ENCODE data around the gene CBX4.

DNA sequence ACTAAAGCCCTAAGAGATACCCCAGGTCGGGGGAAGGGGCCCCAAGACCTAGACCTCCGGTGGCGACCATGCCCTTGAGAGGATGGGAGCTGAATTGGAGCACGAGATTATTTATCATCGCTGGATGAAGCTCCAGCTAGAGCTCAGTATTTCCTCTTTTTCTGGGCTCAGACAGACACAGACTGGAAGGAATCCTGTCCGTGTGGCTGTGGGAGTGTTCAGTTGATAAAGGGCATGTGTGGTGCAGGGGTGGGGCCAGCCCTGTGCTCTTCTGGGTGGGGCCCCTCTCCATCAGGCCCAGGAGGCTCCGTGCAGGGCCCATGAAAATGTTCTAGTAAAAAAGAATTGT lies 6.3 kb upstream of the CBX4 start:
- TF ChIP-seq ZNF121 (CRISPR knock-in tag; IDR thresholded peaks at IDR 0.05) = no peak
- no peak for TF ChIP-seq ZBTB21 (CRISPR knock-in tag; IDR thresholded peaks at IDR 0.05; ENCODE audit: borderline replicate concordance)
- TF ChIP-seq, protein P1, sequence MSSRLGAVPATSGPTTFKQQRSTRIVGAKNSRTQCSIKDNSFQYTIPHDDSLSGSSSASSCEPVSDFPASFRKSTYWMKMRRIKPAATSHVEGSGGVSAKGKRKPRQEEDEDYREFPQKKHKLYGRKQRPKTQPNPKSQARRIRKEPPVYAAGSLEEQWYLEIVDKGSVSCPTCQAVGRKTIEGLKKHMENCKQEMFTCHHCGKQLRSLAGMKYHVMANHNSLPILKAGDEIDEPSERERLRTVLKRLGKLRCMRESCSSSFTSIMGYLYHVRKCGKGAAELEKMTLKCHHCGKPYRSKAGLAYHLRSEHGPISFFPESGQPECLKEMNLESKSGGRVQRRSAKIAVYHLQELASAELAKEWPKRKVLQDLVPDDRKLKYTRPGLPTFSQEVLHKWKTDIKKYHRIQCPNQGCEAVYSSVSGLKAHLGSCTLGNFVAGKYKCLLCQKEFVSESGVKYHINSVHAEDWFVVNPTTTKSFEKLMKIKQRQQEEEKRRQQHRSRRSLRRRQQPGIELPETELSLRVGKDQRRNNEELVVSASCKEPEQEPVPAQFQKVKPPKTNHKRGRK (CRISPR knock-in tag; IDR thresholded peaks at IDR 0.05; ENCODE audit: borderline replicate concordance) = no peak
- TF ChIP-seq, protein P2, sequence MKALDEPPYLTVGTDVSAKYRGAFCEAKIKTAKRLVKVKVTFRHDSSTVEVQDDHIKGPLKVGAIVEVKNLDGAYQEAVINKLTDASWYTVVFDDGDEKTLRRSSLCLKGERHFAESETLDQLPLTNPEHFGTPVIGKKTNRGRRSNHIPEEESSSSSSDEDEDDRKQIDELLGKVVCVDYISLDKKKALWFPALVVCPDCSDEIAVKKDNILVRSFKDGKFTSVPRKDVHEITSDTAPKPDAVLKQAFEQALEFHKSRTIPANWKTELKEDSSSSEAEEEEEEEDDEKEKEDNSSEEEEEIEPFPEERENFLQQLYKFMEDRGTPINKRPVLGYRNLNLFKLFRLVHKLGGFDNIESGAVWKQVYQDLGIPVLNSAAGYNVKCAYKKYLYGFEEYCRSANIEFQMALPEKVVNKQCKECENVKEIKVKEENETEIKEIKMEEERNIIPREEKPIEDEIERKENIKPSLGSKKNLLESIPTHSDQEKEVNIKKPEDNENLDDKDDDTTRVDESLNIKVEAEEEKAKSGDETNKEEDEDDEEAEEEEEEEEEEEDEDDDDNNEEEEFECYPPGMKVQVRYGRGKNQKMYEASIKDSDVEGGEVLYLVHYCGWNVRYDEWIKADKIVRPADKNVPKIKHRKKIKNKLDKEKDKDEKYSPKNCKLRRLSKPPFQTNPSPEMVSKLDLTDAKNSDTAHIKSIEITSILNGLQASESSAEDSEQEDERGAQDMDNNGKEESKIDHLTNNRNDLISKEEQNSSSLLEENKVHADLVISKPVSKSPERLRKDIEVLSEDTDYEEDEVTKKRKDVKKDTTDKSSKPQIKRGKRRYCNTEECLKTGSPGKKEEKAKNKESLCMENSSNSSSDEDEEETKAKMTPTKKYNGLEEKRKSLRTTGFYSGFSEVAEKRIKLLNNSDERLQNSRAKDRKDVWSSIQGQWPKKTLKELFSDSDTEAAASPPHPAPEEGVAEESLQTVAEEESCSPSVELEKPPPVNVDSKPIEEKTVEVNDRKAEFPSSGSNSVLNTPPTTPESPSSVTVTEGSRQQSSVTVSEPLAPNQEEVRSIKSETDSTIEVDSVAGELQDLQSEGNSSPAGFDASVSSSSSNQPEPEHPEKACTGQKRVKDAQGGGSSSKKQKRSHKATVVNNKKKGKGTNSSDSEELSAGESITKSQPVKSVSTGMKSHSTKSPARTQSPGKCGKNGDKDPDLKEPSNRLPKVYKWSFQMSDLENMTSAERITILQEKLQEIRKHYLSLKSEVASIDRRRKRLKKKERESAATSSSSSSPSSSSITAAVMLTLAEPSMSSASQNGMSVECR (CRISPR knock-in tag; IDR thresholded peaks at IDR 0.05; ENCODE audit: borderline replicate concordance) = no peak
- TF ChIP-seq, protein P3, sequence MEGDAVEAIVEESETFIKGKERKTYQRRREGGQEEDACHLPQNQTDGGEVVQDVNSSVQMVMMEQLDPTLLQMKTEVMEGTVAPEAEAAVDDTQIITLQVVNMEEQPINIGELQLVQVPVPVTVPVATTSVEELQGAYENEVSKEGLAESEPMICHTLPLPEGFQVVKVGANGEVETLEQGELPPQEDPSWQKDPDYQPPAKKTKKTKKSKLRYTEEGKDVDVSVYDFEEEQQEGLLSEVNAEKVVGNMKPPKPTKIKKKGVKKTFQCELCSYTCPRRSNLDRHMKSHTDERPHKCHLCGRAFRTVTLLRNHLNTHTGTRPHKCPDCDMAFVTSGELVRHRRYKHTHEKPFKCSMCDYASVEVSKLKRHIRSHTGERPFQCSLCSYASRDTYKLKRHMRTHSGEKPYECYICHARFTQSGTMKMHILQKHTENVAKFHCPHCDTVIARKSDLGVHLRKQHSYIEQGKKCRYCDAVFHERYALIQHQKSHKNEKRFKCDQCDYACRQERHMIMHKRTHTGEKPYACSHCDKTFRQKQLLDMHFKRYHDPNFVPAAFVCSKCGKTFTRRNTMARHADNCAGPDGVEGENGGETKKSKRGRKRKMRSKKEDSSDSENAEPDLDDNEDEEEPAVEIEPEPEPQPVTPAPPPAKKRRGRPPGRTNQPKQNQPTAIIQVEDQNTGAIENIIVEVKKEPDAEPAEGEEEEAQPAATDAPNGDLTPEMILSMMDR (IDR thresholded peaks at IDR 0.05) = no peak
- TF ChIP-seq, protein P4, sequence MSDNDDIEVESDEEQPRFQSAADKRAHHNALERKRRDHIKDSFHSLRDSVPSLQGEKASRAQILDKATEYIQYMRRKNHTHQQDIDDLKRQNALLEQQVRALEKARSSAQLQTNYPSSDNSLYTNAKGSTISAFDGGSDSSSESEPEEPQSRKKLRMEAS (CRISPR knock-in tag; IDR thresholded peaks at IDR 0.05) = no peak
- TF ChIP-seq, protein P5, sequence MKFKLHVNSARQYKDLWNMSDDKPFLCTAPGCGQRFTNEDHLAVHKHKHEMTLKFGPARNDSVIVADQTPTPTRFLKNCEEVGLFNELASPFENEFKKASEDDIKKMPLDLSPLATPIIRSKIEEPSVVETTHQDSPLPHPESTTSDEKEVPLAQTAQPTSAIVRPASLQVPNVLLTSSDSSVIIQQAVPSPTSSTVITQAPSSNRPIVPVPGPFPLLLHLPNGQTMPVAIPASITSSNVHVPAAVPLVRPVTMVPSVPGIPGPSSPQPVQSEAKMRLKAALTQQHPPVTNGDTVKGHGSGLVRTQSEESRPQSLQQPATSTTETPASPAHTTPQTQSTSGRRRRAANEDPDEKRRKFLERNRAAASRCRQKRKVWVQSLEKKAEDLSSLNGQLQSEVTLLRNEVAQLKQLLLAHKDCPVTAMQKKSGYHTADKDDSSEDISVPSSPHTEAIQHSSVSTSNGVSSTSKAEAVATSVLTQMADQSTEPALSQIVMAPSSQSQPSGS (CRISPR knock-in tag; IDR thresholded peaks at IDR 0.05; ENCODE audit: borderline replicate concordance, low read depth) = no peak
- TF ChIP-seq KAT7 (CRISPR knock-in tag; IDR thresholded peaks at IDR 0.05; ENCODE audit: borderline replicate concordance) = no peak
- no peak for TF ChIP-seq JUN (CRISPR knock-in tag; IDR thresholded peaks at IDR 0.05)
- TF ChIP-seq, protein P6, sequence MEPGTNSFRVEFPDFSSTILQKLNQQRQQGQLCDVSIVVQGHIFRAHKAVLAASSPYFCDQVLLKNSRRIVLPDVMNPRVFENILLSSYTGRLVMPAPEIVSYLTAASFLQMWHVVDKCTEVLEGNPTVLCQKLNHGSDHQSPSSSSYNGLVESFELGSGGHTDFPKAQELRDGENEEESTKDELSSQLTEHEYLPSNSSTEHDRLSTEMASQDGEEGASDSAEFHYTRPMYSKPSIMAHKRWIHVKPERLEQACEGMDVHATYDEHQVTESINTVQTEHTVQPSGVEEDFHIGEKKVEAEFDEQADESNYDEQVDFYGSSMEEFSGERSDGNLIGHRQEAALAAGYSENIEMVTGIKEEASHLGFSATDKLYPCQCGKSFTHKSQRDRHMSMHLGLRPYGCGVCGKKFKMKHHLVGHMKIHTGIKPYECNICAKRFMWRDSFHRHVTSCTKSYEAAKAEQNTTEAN (CRISPR knock-in tag; IDR thresholded peaks at IDR 0.05) = no peak

Data from WTC11 (cell line).